HepG2 (cell line): ENCODE results near the gene ZFP90. TPM values are rescaled to one million over a fixed set of nuclear protein-coding genes. Genes with fewer than 3 reads are reported as not detected.

ENCODE experiments used
- CENPT ChIP-seq: sonication (generic); formaldehyde crosslinking; IDR thresholded peaks from 2 replicates; pipeline ENCODE4 v1.8.0; 2022; ENCODE audit warnings: low read depth, mild to moderate bottlenecking, moderate library complexity, missing genetic modification reagents
- DMTF1 ChIP-seq: sonication (generic); formaldehyde crosslinking; IDR thresholded peaks from 2 replicates; pipeline ENCODE4 v1.4.0; 2020; ENCODE audit warnings: mild to moderate bottlenecking, missing genetic modification reagents
- JUND ChIP-seq: sonication (generic); formaldehyde crosslinking; IDR thresholded peaks from 2 replicates; pipeline ENCODE4 v1.8.0; 2022; ENCODE audit warnings: mild to moderate bottlenecking, missing genetic modification reagents
- SKIL ChIP-seq: sonication (generic); formaldehyde crosslinking; IDR thresholded peaks from 2 replicates; pipeline ENCODE4 v1.8.0; 2022; ENCODE audit warnings: missing genetic modification reagents, mild to moderate bottlenecking, moderate library complexity, borderline replicate concordance
- STAT5B ChIP-seq: sonication (generic); formaldehyde crosslinking; IDR thresholded peaks from 2 replicates; pipeline ENCODE4 v1.4.0; 2020; ENCODE audit warnings: missing genetic modification reagents
- ZNF180 ChIP-seq: sonication (generic); formaldehyde crosslinking; IDR thresholded peaks from 2 replicates; pipeline ENCODE4 v1.4.0; 2020; ENCODE audit warnings: low read depth, missing genetic modification reagents, borderline replicate concordance
- ZNF597 ChIP-seq: sonication (generic); formaldehyde crosslinking; IDR thresholded peaks from 2 replicates; pipeline ENCODE4 v1.5.0; 2020; ENCODE audit warnings: missing genetic modification reagents
- ZNF724P ChIP-seq: sonication (generic); formaldehyde crosslinking; IDR thresholded peaks from 2 replicates; pipeline ENCODE4 v1.8.0; 2022; ENCODE audit warnings: missing genetic modification reagents, borderline replicate concordance
- ZNF737 ChIP-seq: sonication (generic); formaldehyde crosslinking; IDR thresholded peaks from 2 replicates; pipeline ENCODE4 v1.5.0; 2020; ENCODE audit warnings: missing genetic modification reagents, mild to moderate bottlenecking, borderline replicate concordance
- ZSCAN22 ChIP-seq: sonication (generic); formaldehyde crosslinking; IDR thresholded peaks from 2 replicates; pipeline ENCODE4 v1.4.0; 2020; ENCODE audit warnings: mild to moderate bottlenecking, missing genetic modification reagents
- ZSCAN25 ChIP-seq: sonication (generic); formaldehyde crosslinking; IDR thresholded peaks from 2 replicates; pipeline ENCODE4 v1.8.0; 2022; ENCODE audit warnings: mild to moderate bottlenecking, missing genetic modification reagents
- polyA plus RNA-seq, 8 experiments: library from polyadenylated mRNA; depleted of rRNA in 3 of 8; stranded (reverse) in 7 of 8; unstranded in 1 of 8; fragments of >200 nt; fragmentation: Illumina TruSeq in 4 of 8; extraction: Trizol in 4 of 8; gene quantifications; 2 replicates each; pipeline versions ENCODE4 v1.2.1 to v1.2.3, GENCODE V29; 2011 to 2016; ENCODE audit warnings: low read depth in 4 of 8, missing spikeins in 1 of 8, mixed read lengths in 1 of 8; ENCODE audit not compliant: insufficient read depth in 1 of 8
- total RNA-seq, 5 experiments: library from RNA; depleted of rRNA; stranded (reverse); fragments of >200 nt; fragmentation: Illumina TruSeq; extraction: Trizol; gene quantifications; 2 replicates each; pipeline ENCODE4 v1.2.3, GENCODE V29; 2016; ENCODE audit warnings: low read depth in 1 of 5
- TF ChIP-seq, protein P1 (sequence below): sonication (generic); formaldehyde crosslinking; IDR thresholded peaks from 2 replicates; pipeline ENCODE4 v1.4.0; 2020; ENCODE audit warnings: missing genetic modification reagents, borderline replicate concordance
- TF ChIP-seq, protein P2 (sequence below): IDR thresholded peaks from 2 replicates; pipeline ENCODE4 v1.6.1; 2016
- TF ChIP-seq, protein P3 (sequence below): sonication (generic); formaldehyde crosslinking; IDR thresholded peaks from 2 replicates; pipeline ENCODE4 v1.5.1; 2020; ENCODE audit warnings: missing genetic modification reagents, mild to moderate bottlenecking, borderline replicate concordance

The ZFP90 gene
- total and polyA plus RNA-seq, 2 of the 13 experiments (the other 11 are each of a cell fraction or from before 2014, with no cell fraction given), result 17.6 to 18.9 TPM

DNA sequence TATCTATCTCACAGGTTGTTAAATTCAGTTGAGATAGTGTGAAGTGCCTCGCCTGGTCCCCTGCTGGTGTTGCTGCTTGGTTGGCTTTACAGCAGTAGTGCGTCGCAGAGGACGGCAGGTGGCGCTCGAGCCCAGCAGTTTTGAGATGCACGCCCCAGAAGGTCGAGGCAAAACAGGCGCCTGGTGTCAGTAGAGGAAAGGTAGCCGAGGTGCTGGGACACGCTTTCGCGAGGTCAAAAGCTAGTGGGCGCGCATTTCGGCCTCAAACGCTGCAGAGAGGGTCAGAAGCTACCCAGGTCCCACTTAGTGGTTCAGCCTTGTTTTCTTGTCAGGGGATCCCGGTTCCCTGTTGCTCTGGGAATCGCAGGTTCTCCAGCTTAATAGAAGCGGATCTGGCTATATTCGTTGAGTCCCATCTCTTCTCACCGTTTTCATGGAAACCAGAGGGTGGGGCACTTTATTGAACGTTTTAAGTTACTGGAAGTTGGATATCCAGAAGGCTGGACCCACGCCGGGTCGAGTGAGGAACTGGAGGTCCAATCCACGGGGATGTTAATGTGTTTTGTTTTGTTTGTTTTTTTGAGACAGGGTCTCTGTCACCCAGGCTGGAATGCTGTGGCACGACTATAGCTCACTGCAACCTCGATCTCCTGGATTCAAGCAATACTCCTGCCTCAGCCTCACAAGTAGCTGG lies 10.3 kb upstream of the ZFP90 start (continued):
- TF ChIP-seq, protein P1, sequence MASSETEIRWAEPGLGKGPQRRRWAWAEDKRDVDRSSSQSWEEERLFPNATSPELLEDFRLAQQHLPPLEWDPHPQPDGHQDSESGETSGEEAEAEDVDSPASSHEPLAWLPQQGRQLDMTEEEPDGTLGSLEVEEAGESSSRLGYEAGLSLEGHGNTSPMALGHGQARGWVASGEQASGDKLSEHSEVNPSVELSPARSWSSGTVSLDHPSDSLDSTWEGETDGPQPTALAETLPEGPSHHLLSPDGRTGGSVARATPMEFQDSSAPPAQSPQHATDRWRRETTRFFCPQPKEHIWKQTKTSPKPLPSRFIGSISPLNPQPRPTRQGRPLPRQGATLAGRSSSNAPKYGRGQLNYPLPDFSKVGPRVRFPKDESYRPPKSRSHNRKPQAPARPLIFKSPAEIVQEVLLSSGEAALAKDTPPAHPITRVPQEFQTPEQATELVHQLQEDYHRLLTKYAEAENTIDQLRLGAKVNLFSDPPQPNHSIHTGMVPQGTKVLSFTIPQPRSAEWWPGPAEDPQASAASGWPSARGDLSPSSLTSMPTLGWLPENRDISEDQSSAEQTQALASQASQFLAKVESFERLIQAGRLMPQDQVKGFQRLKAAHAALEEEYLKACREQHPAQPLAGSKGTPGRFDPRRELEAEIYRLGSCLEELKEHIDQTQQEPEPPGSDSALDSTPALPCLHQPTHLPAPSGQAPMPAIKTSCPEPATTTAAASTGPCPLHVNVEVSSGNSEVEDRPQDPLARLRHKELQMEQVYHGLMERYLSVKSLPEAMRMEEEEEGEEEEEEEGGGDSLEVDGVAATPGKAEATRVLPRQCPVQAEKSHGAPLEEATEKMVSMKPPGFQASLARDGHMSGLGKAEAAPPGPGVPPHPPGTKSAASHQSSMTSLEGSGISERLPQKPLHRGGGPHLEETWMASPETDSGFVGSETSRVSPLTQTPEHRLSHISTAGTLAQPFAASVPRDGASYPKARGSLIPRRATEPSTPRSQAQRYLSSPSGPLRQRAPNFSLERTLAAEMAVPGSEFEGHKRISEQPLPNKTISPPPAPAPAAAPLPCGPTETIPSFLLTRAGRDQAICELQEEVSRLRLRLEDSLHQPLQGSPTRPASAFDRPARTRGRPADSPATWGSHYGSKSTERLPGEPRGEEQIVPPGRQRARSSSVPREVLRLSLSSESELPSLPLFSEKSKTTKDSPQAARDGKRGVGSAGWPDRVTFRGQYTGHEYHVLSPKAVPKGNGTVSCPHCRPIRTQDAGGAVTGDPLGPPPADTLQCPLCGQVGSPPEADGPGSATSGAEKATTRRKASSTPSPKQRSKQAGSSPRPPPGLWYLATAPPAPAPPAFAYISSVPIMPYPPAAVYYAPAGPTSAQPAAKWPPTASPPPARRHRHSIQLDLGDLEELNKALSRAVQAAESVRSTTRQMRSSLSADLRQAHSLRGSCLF (CRISPR knock-in tag), result no peak
- no peak for TF ChIP-seq STAT5B (CRISPR knock-in tag)
- TF ChIP-seq JUND (CRISPR knock-in tag), result no peak
- TF ChIP-seq, protein P2, sequence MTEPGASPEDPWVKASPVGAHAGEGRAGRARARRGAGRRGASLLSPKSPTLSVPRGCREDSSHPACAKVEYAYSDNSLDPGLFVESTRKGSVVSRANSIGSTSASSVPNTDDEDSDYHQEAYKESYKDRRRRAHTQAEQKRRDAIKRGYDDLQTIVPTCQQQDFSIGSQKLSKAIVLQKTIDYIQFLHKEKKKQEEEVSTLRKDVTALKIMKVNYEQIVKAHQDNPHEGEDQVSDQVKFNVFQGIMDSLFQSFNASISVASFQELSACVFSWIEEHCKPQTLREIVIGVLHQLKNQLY (CRISPR knock-in tag), result no peak
- TF ChIP-seq ZNF737, result no peak
- no peak for TF ChIP-seq ZNF724P (CRISPR knock-in tag)
- no peak for TF ChIP-seq ZSCAN25
- TF ChIP-seq SKIL, result no peak
- TF ChIP-seq, protein P3, sequence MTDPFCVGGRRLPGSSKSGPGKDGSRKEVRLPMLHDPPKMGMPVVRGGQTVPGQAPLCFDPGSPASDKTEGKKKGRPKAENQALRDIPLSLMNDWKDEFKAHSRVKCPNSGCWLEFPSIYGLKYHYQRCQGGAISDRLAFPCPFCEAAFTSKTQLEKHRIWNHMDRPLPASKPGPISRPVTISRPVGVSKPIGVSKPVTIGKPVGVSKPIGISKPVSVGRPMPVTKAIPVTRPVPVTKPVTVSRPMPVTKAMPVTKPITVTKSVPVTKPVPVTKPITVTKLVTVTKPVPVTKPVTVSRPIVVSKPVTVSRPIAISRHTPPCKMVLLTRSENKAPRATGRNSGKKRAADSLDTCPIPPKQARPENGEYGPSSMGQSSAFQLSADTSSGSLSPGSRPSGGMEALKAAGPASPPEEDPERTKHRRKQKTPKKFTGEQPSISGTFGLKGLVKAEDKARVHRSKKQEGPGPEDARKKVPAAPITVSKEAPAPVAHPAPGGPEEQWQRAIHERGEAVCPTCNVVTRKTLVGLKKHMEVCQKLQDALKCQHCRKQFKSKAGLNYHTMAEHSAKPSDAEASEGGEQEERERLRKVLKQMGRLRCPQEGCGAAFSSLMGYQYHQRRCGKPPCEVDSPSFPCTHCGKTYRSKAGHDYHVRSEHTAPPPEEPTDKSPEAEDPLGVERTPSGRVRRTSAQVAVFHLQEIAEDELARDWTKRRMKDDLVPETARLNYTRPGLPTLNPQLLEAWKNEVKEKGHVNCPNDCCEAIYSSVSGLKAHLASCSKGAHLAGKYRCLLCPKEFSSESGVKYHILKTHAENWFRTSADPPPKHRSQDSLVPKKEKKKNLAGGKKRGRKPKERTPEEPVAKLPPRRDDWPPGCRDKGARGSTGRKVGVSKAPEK (CRISPR knock-in tag), result no peak
- TF ChIP-seq ZSCAN22, result no peak
- no peak for TF ChIP-seq CENPT (CRISPR knock-in tag)
- no peak for TF ChIP-seq ZNF180 (CRISPR knock-in tag)
- no peak for TF ChIP-seq DMTF1 (CRISPR knock-in tag)
- TF ChIP-seq ZNF597 (CRISPR knock-in tag), result no peak
